ENCODE results near the gene FAM227B.

Gene FAM227B

GRCh38 chr15:49507261-49507660, 113.4 kb downstream of the FAM227B start:
- Histone ChIP-seq H3K27me3 (replicated peaks; ENCODE audit: control insufficient read depth, insufficient read depth, low read length) (no peaks in the 10 kb centered on the region), H3K36me3 (ENCODE audit: control insufficient read depth, insufficient read depth, low read length) (no peaks in the 10 kb centered on the region), H3K4me3 (replicated peaks; ENCODE audit: low read depth, low read length) (no peak overlapping the region)
- no peak for TF ChIP-seq CTCF (IDR thresholded peaks at IDR 0.05; ENCODE audit: insufficient read depth, low read length, poor library complexity, severe bottlenecking)
- DNase-seq (ENCODE audit: extremely low read depth, insufficient read length), result no peak

GRCh38 chr15:49506341-49506740, 114.3 kb downstream of the FAM227B start:
- no peaks in the 10 kb centered on the region for H3K36me3 ChIP-seq (ENCODE audit: control insufficient read depth, insufficient read depth, low read length)
- no peak overlapping the region for H3K4me3 ChIP-seq (replicated peaks; ENCODE audit: low read depth, low read length)
- no peaks in the 10 kb centered on the region for H3K27me3 ChIP-seq (replicated peaks; ENCODE audit: control insufficient read depth, insufficient read depth, low read length)
- DNase-seq (ENCODE audit: extremely low read depth, insufficient read length), result no peak
- TF ChIP-seq CTCF (IDR thresholded peaks at IDR 0.05; ENCODE audit: insufficient read depth, low read length, poor library complexity, severe bottlenecking), result no peak

GRCh38 chr15:49501586-49501985, 119.0 kb downstream of the FAM227B start:
- no peak for DNase-seq (ENCODE audit: extremely low read depth, insufficient read length)
- no peak for TF ChIP-seq CTCF (IDR thresholded peaks at IDR 0.05; ENCODE audit: insufficient read depth, low read length, poor library complexity, severe bottlenecking)

GRCh38 chr15:49495993-49496753, 124.4 kb downstream of the FAM227B start:
- H3K4me3 ChIP-seq (replicated peaks; ENCODE audit: low read depth, low read length), result no peak overlapping the region
- no peak for DNase-seq (ENCODE audit: extremely low read depth, insufficient read length)
- TF ChIP-seq CTCF (IDR thresholded peaks at IDR 0.05; ENCODE audit: insufficient read depth, low read length, poor library complexity, severe bottlenecking), result no peak
- no peaks in the 10 kb centered on the region for H3K27me3 ChIP-seq (replicated peaks; ENCODE audit: control insufficient read depth, insufficient read depth, low read length)
- H3K36me3 ChIP-seq (ENCODE audit: control insufficient read depth, insufficient read depth, low read length), result no peaks in the 10 kb centered on the region

More at GRCh38 chr15:49501586-49501985, 119.0 kb downstream of the FAM227B start:
- Histone ChIP-seq H3K36me3 (ENCODE audit: control insufficient read depth, insufficient read depth, low read length) (no peaks in the 10 kb centered on the region), H3K27me3 (replicated peaks; ENCODE audit: control insufficient read depth, insufficient read depth, low read length) (no peaks in the 10 kb centered on the region), H3K4me3 (replicated peaks; ENCODE audit: low read depth, low read length) (no peak overlapping the region)

- TF ChIP-seq CTCF (IDR thresholded peaks at IDR 0.05; ENCODE audit: insufficient read depth, low read length, poor library complexity, severe bottlenecking), result no peak
- Histone ChIP-seq H3K27me3 (replicated peaks; ENCODE audit: control insufficient read depth, insufficient read depth, low read length) (no peaks in the 10 kb centered on the region), H3K4me3 (replicated peaks; ENCODE audit: low read depth, low read length) (no peak overlapping the region), H3K36me3 (ENCODE audit: control insufficient read depth, insufficient read depth, low read length) (no peaks in the 10 kb centered on the region)
- DNase-seq (ENCODE audit: extremely low read depth, insufficient read length), result no peak
These were observed 125.8 kb downstream of the FAM227B start for GRCh38 chr15:49494842-49495241.

All from GM06990 (cell line).